NK-92 (cell line): ENCODE measurements around the gene OR4P4.

Source experiments
- DNase-seq: peaks from one replicate; lab custom pipeline; 2025; ENCODE audit not compliant: unreplicated experiment; lab: John Stamatoyannopoulos, UW

Gene OR4P4

DNA sequence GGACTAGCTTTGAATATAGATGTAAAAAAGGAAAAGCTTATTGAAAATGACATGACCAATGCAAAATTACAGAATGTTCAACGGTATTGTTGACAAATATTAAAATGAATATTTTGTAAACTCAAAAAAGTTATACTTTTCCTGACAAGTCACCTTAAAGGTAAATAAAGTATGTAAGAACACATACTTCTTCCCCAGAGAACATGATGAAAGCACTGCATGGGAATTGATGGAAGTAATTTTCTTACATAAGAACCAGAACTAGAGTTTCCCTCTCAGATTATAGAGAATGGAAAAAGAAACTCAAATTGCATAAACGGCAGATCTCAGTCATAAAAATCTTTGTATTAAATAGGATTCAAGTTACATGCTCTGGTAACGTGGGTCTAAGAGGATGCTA is at the start of gene OR4P4:
Gene OR4P4 (plus strand): TSS at position 301 of the 400 bp plus-strand sequence.
- DNase-seq, result no peak

DNA sequence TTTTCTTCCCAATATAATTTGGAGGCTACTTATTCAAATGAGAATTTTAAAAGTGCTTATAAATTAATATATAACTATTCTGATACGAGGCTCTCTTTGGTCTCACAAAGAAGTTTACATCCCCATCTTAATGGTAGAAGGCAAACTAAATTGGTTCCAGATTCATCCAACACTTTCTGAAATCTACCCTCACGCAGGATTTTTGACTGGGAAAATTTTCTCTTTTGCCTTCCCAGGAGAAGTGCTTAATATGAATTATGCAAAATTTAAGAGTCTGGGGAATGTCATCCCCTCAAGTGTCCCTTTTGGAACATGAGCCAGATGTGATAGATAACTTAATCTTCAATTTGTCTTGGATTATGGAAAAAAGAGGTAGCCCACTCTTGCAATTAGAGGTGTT is 27.4 kb upstream of the OR4P4 start, which contains the start of gene OR4C11:
Gene OR4C11 (minus strand): TSS at position 101 of the 400 bp plus-strand sequence. CDS start 3,272 bp downstream, outside the sequence.
- DNase-seq, result no peak

DNA sequence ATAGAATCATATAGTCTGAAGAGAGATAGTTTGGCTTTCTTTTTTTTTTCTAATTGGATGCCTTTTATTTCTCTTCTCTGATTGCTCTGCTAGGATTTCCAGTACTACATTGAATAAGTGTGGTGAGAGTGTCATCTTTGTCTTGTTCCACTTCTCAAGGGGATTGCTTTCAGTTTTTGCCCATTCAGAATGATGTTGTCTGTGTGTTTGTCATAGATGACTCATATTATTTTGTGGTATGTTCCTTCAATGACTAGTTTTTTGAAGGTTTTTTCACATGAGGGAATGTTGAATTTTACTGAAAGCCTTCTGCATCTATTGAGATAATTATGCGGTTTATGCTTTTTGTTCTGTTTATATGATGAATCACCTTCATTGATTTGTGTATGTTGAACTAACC is 10.4 kb upstream of the OR4P4 start:
- no peak for DNase-seq

DNA sequence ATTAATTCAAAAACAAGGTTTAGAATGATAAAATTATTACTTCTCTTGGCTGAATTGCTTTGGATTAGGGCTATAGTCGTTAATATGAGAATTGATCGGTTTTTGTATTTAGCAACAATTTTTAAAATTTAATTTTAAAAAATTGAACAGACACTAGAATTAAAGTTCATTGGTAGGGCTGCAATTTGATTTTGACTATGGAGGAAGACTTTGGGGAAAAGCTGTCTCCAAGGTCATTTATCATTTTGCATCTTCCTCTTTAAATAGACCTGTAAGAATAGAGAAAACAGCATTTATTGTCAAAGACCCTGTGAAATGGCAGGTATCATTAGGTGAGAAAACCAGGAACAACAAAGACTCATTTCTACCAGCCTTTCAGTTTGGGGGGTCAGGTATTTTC is 13.1 kb downstream of the OR4P4 start, which contains the start of gene OR4S2:
Gene OR4S2 (plus strand): TSS at position 301 of the 400 bp plus-strand sequence. CDS start 2,577 bp downstream, outside the sequence.
- DNase-seq, result no peak

DNA sequence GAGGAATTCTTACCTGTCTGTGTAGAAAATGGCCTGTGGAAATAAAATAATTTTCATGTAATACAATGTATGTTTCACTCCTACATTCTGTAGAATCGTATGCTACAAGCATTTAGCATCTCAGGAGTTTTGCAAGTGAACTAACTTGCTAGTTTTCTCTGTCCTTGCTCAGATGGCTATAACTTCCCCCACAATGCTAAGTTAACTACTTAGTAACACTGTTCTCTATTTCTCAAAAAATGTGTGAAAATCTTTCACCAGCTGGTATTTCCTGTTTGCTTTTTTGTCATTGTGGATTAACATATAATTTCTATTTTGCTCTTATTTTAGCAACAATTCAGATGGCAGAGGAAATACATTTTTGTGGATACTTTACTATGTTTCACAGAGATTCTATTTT is 17.6 kb downstream of the OR4P4 start:
- no peak for DNase-seq

DNA sequence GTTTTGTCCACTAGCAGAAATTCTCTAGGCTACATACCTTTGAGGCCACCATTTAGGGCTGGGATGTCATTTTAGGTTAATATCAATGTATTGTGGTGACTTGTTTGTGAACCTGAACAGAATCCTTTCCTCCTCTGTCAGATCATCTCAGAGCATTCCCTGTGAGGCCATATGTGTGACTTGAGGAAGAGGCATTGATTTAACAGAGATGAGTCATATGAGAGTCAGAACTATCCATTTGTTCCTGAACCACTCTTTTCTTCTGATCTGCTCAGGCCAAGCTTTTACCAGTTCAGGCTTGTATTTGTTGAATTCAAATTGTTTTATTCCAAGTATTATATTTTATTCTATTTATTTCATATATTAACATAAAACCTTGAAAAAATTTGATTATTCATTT is 20.2 kb downstream of the OR4P4 start:
- DNase-seq, result no peak

DNA sequence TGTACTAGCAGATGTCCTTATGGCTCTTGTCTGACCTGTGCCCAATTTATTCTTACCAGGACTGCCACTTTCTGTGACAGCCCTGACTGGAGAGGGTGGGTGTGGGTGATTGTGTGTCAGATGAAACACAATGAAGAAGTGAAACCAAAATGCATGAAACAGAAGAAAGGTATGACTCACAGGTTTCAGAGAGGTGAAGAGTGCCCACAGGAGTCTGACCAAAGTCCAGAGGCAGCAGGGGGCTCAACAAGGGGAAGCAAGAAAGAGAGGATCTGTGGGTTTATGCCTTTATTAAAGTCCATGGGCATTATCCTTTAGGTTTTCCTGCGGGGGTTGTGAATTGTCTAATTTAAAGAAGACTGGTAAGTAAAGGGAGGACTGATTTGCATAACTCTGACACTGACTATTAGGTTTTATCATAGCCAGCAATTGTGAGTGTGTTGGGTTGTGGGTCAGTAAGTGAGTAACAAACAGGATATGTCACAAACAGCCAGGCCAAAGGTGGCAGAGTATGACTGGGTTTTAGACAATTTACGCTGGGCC is 23.2 kb downstream of the OR4P4 start:
- no peak for DNase-seq

DNA sequence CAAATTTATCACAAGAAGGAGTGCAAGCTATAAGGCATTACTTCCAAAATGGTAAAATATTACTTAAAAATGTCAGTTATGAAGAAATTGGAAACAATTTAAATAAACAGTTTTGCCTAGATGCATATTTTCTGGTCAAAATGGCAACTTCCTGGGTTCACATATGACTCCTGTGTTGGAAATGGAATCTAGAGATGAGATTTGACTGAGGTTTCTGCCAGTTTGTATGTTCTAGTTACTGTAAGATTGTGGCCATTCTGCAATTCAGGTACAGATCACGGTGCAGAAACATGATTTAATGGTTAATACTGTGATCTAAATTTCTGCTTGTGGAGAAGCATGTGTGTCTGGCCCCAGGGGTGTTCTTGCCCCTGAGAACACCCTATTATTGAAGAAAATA is 23.7 kb downstream of the OR4P4 start:
- DNase-seq, result no peak

DNA sequence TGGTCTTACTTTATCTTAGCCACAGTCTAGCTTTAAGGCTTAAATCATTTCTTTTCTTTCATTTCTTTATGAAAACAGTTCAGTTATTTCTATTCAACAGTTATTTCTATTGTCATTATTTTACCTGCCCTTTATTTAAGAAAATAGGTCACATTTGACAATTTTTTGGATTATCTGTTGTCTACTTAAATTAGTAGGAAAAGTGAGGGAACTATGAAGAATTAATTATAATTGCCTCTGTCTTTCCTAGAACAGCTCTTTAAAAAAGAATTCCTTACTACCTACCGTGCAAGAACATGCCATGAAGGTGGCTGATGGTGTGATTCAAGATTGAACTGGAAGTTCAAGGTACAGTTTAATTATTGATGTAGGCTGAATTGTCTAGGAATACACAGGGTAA is 27.0 kb downstream of the OR4P4 start, which contains the start of gene OR4C6:
Gene OR4C6 (plus strand): TSS at position 301 of the 400 bp plus-strand sequence. CDS start 2,966 bp downstream, outside the sequence.
- DNase-seq, result no peak

DNA sequence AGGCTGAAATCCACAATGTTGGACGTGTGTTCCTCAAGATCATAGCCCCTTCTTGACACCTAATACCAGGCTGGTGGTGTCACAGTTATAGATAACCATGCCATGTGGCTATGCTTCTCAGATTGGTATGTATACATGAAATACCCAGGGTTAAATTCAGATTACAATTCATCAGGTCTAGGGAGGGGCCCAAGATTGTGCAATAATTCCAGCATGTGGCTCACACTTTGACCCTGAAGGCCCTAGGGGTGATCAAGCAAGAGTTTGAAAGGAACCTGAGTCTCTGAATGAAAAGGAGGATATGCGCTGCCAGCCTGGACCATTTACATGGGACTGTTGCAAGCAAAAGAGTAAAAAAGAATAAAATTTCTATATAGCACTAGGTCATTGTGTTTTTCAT is 34.5 kb downstream of the OR4P4 start:
- DNase-seq, result no peak

DNA sequence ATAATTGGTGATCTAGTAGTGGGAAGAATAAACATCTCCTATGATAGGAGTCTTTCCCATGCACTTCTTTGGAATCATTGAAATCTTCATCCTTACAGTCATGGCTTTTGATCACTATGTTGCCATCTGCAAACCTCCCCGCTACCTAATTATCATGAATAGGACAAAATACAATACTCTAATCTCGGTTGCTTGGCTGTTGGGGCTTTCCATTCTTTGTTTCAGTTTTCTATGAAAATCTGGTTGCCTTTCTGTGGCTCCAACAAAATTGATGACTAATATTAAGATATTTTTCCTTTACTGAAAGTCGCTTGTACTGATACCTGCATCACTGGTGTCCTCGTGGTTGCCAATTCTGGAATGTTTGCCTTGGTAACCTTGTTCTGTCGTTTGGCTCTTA is 38.9 kb downstream of the OR4P4 start:
- DNase-seq, result no peak
